ENCODE results near the gene PIP4K2C. TPM values are rescaled to one million over a fixed set of nuclear protein-coding genes. Genes with fewer than 3 reads are reported as not detected.

PIP4K2C gene
- total and polyA plus RNA-seq, 10 of the 15 experiments (the other 5 are each of a cell fraction or from before 2014, with no cell fraction given), result 4.8 to 25.1 (median 14.9) TPM

DNA sequence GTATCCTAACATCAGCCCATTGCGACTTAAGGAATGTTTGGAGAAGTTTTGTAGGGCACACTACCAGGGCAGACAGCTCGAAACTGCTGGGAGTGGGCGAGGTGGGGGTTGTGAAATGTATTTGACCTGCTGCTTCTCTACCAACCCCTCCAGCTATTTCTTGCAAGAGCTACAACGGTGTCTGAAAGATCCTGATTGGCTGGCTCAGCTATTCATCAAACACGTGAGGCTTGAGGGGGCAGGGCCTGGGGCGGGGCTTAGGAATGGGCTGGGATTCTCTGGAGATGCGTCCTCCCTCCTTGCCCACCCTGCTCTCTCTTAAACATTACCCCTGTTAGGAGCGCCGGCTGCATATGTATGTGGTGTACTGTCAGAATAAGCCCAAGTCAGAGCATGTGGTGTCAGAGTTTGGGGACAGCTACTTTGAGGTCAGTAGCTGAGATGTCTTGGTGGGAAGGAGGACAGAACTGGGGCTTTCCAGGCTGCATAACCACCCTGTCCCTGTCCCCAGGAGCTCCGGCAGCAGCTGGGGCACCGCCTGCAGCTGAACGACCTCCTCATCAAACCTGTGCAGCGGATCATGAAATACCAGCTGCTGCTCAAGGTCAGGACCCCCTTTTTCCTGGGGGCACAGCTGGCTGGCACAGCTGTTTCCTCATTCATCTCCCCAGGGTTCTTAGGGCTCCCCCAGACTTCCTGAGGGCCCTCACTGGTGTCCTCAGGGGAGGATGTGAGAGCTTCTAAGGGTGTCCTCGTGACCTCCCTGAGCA lies 23.4 kb downstream of the PIP4K2C start:
- ChIA-PET POLR2A (interaction anchor here (0.8 to 2.9 kb wide), 9 partner anchors 10 to 158 kb away, joined by 3 to 13 read pairs (median 3); partner anchors contain the start of genes DTX3 and EEF1AKMT3), RAD21 (ENCODE audit: unreplicated experiment) (interaction anchor here (0.6 to 2.3 kb wide), 11 partner anchors 8 to 184 kb away, joined by 3 to 16 read pairs (median 3); partner anchors contain the start of genes GLI1 and PIP4K2C), CTCF (interaction anchor here (0.6 to 5.1 kb wide), 21 partner anchors 9 to 400 kb away, joined by 3 to 49 read pairs (median 4); partner anchors contain the start of gene GLI1), SMC1A (ENCODE audit: uncharacterized antibody, unreplicated experiment) (interaction anchor here (1.1 to 1.6 kb wide), 9 partner anchors 8 to 156 kb away, joined by 3 to 15 read pairs (median 5); partner anchors contain the start of gene PIP4K2C)
- peaks cover 10% of the 10 kb centered on the region for H3K4me1 ChIP-seq (ENCODE audit: control insufficient read depth, insufficient read depth, low read length)
- WGBS (ENCODE audit: insufficient coverage, insufficient replicate concordance, low lambda C conversion rate, missing lambda C conversion rate), result 14% methylated on average over 14 of the region's 14 CpGs
- no peak overlapping the region for H3K4me3 ChIP-seq
- no TSS peak for BruUV-seq (replicated peaks)
- peak; percentile 33 for DNase-seq (ENCODE audit: low read depth, low spot score)
- intact Hi-C loops (cut with micrococcal nuclease; ENCODE audit: unreplicated experiment), result no loop called here
- peak overlapping the region; percentile 76 for H2AFZ ChIP-seq (ENCODE audit: control insufficient read depth, low read depth, low read length)
- H3K36me3 ChIP-seq (ENCODE audit: control insufficient read depth in 2 of 2, insufficient read depth in 2 of 2, low read length in 1 of 2), result no peaks in the 10 kb centered on the region
- in situ Hi-C loops (cut with MboI), result no loop called here
- peak overlapping the region; percentile 46 for H3K4me2 ChIP-seq (ENCODE audit: control insufficient read depth, insufficient read depth)
- no peaks in the 10 kb centered on the region for H4K20me1 ChIP-seq (ENCODE audit: control insufficient read depth, insufficient read depth)
- no peaks in the 10 kb centered on the region for H3K9me3 ChIP-seq (replicated peaks; ENCODE audit: control insufficient read depth, insufficient read depth, low read length)
- peak; percentile 77 for FAIRE-seq
- no peaks in the 10 kb centered on the region for H3K79me2 ChIP-seq (ENCODE audit: control insufficient read depth, insufficient read depth, low read length)
- H3K27me3 ChIP-seq (replicated peaks in 1 of 2; ENCODE audit: control insufficient read depth in 2 of 2, insufficient read depth in 2 of 2, low read length in 1 of 2), result peaks cover under 1 to 4% of the 10 kb centered on the region in 2 experiments; a peak in 2 of 4 replicates
- H3K9ac ChIP-seq (ENCODE audit: control insufficient read depth, insufficient read depth, low read length), result no peak overlapping the region
- no peak overlapping the region; the same call in 1 of the 2 replicates for H3K27ac ChIP-seq (ENCODE audit: control insufficient read depth, insufficient read depth)
- ATAC-seq, result peak; percentile 76
- no peak for TF ChIP-seq NRF1 (conservative IDR thresholded peaks at IDR 0.05; ENCODE audit: low read depth, low read length)
- TF ChIP-seq TCF7 (IDR thresholded peaks at IDR 0.05; ENCODE audit: borderline replicate concordance), result no peak
- TF ChIP-seq BRCA1 (IDR thresholded peaks at IDR 0.05; ENCODE audit: low read depth, low read length), result no peak
- TF ChIP-seq HDGF (IDR thresholded peaks at IDR 0.05), result no peak
- peak; percentile 63; the same call in 1 of the 2 replicates for TF ChIP-seq TCF3 (IDR thresholded peaks at IDR 0.05; ENCODE audit: borderline replicate concordance, insufficient read depth, low read depth, low read length)
- no peak for TF ChIP-seq SMC3 (IDR thresholded peaks at IDR 0.05; ENCODE audit: borderline replicate concordance, low read length)
- TF ChIP-seq, protein P1, sequence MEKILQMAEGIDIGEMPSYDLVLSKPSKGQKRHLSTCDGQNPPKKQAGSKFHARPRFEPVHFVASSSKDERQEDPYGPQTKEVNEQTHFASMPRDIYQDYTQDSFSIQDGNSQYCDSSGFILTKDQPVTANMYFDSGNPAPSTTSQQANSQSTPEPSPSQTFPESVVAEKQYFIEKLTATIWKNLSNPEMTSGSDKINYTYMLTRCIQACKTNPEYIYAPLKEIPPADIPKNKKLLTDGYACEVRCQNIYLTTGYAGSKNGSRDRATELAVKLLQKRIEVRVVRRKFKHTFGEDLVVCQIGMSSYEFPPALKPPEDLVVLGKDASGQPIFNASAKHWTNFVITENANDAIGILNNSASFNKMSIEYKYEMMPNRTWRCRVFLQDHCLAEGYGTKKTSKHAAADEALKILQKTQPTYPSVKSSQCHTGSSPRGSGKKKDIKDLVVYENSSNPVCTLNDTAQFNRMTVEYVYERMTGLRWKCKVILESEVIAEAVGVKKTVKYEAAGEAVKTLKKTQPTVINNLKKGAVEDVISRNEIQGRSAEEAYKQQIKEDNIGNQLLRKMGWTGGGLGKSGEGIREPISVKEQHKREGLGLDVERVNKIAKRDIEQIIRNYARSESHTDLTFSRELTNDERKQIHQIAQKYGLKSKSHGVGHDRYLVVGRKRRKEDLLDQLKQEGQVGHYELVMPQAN (conservative IDR thresholded peaks at IDR 0.05), result no peak
- 0 out of 2 replicates have a peak, but pooled peaks have one; percentile 22 for TF ChIP-seq DPF2 (IDR thresholded peaks at IDR 0.05)
- no peak for TF ChIP-seq RCOR1 (conservative IDR thresholded peaks at IDR 0.05; ENCODE audit: low read depth, low read length)
- TF ChIP-seq KDM1A (IDR thresholded peaks at IDR 0.05; ENCODE audit: borderline replicate concordance), result no peak
- TF ChIP-seq, protein P2, sequence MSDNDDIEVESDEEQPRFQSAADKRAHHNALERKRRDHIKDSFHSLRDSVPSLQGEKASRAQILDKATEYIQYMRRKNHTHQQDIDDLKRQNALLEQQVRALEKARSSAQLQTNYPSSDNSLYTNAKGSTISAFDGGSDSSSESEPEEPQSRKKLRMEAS (IDR thresholded peaks at IDR 0.05; ENCODE audit: low read depth, low read length), result no peak
- TF ChIP-seq, protein P3, sequence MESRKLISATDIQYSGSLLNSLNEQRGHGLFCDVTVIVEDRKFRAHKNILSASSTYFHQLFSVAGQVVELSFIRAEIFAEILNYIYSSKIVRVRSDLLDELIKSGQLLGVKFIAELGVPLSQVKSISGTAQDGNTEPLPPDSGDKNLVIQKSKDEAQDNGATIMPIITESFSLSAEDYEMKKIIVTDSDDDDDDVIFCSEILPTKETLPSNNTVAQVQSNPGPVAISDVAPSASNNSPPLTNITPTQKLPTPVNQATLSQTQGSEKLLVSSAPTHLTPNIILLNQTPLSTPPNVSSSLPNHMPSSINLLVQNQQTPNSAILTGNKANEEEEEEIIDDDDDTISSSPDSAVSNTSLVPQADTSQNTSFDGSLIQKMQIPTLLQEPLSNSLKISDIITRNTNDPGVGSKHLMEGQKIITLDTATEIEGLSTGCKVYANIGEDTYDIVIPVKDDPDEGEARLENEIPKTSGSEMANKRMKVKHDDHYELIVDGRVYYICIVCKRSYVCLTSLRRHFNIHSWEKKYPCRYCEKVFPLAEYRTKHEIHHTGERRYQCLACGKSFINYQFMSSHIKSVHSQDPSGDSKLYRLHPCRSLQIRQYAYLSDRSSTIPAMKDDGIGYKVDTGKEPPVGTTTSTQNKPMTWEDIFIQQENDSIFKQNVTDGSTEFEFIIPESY (IDR thresholded peaks at IDR 0.05), result no peak
- 0 out of 2 replicates have a peak, but pooled peaks have one; percentile 24 for TF ChIP-seq ATF3 (IDR thresholded peaks at IDR 0.05; ENCODE audit: borderline replicate concordance, extremely low read depth, low read depth, low read length)
- peak; percentile 51 for TF ChIP-seq IKZF1 (conservative IDR thresholded peaks at IDR 0.05)
- no peak for TF ChIP-seq ZNF24 (IDR thresholded peaks at IDR 0.05)
- no peak for TF ChIP-seq ZNF384 (IDR thresholded peaks at IDR 0.05; ENCODE audit: borderline replicate concordance, low read depth, low read length)
- peak; percentile 83 for TF ChIP-seq TCF12 (IDR thresholded peaks at IDR 0.05; ENCODE audit: low read depth, low read length)
- TF ChIP-seq JUND (IDR thresholded peaks at IDR 0.05; ENCODE audit: low read depth, low read length), result no peak
- TF ChIP-seq IKZF2 (IDR thresholded peaks at IDR 0.05), result 0 out of 4 replicates have a peak, but pooled peaks of 1 of the 2 experiments have one; percentile 26
